Activated CD4-positive, alpha-beta T cell treated with anti-CD3 and anti-CD28 coated beads, Interleukin-2, amount 50 U/mL, for 16 hours (primary cell): ENCODE results near the gene UMOD.

ENCODE experiments used
- DNase-seq: peaks from one replicate; pipeline ENCODE4 v3.0.0-alpha.2; 2020

The UMOD gene

DNA sequence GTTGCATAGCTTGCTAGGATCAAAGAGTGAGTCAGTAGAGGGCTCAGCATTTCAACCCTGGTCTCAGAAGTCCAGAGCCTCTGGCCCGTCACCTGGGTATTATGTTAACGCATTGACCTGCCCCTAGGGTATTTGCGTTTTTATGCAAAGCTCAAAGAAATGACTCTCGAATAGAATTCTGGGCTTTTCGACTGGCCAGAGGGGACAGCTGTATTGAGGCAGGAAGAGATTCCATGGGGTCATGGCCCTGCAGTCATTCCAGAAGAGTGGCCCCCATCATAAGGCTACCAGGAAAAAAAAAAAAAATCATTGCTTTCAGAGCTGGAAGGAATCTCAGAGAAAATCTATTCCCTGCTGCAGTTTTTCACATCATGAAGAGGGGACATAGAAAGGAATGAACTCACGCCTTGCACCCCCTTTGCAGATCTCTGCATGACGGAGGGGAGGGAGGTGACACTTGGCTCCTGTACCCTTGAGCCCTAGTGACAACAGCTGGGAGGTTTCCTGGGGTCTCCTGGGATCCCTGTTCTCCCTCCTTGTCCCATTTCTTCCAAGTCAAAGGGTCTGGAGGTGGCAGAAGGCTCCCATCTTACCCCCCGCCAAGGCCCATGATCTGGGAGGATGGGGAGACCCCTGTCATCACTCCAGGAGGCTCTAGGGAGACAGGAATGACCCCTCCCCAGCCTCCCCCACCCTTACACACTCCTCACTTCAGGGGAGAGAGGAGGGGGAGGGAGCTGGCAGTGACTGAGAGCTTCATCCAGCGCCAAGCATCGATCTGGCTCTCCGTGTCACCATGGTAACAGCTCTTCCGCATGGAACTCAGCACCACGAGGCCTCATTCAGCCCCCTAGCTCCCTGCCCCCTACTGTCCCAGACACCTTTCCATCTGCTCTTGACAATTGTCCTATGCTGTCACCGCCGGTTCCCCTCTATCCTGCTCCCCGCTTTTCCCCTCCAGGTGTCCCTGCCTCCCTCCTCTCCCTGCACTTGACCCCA lies 61.0 kb downstream of the UMOD start:
- DNase-seq: no peak

- DNase-seq: no peak
These were observed 62.9 kb downstream of the UMOD start for GRCh38 chr16:20289571-20289970.

DNA sequence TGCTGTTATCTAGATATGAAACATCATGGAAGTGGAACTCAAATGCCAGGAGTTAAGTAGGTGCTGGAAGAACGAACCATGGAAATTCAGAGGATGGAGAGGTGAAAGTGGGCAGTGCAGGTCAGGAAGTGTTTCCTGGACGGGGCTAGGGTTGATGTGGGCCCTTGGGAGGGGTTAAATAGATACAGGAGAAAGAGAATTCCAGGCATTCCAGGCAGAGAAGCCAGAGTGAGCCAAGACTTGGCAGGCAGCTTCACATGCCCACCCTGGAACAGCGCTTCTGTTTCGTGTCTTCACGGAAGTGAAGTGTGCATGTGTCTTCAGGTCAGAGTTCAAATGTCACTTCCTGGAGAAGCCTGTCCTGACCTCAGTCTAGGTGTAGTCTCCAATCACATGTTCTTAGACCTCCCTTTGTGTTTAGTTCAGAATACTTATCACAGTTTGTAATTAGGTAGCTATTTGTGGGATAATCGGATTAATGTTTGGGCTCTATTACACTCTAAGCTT lies 66.5 kb downstream of the UMOD start:
- DNase-seq: no peak
